HepG2 (cell line): ENCODE measurements around the gene MRPL38. TPM values are rescaled to one million over a fixed set of nuclear protein-coding genes. Genes with fewer than 3 reads are reported as not detected.

ENCODE experiments used
- ATAC-seq: fragments of 200-7000 bp; cut with Tn5 transposase; 3 replicates; pipeline ENCODE4 v1.9.1; 2020; ENCODE audit warnings: mild to moderate bottlenecking, moderate library complexity
- BruUV-seq: library from RNA; stranded (reverse); fragments of 400-500 nt; replicated peaks from 2 replicates; lab custom pipeline; 2021; lab: Mats Ljungman, UMichigan
- CTCF ChIA-PET: fragments of 300-600 bp; formaldehyde crosslinking; extraction: SDS; loops from one replicate; lab custom pipeline; 2021; ENCODE audit warnings: low total read pairs, inconsistent platforms, low intra/inter-chr PET ratio; lab: Yijun Ruan, JAX
- POLR2A ChIA-PET: fragments of 350-600 bp; sonication (Branson Sonifier 250); formaldehyde crosslinking; loops from one replicate; lab custom pipeline; 2020; ENCODE audit warnings: antibody characterized with exemption, inconsistent platforms; lab: Yijun Ruan, JAX
- DNase-seq: peaks from one replicate; pipeline ENCODE4 v3.0.0-alpha.2; 2015; ENCODE audit warnings: low spot score
- FAIRE-seq: peaks from 3 replicates; lab custom pipeline; 2011; peaks lifted over from hg19 to GRCh38; lab: Jason Lieb, UNC
- H2AFZ ChIP-seq: one replicate; pipeline ENCODE4 v1.6.1; 2011; ENCODE audit warnings: low read length, inconsistent platforms
- H3K27ac ChIP-seq: fragments of 300-600 bp; 3 replicates; pipeline ENCODE4 v1.8.0; 2011; ENCODE audit warnings: mixed run types, mild to moderate bottlenecking, mixed read lengths, low read length, inconsistent platforms; ENCODE audit not compliant: insufficient read depth; ENCODE audit errors: extremely low read length
- H3K27me3 ChIP-seq, 2 experiments: fragments of 200-600 bp in 1 of 2; 2 replicates in 1 of 2; 3 replicates in 1 of 2; pipeline versions ENCODE4 v1.6.0 to v1.8.0; 2011; ENCODE audit warnings: low read length in 2 of 2, mild to moderate bottlenecking in 2 of 2, moderate library complexity in 2 of 2, inconsistent platforms in 1 of 2; ENCODE audit not compliant: insufficient read depth in 2 of 2, control insufficient read depth in 1 of 2
- H3K36me3 ChIP-seq, 2 experiments: fragments of 200-600 bp in 1 of 2; replicated peaks in 1 of 2; 2 replicates in 1 of 2; 3 replicates in 1 of 2; pipeline versions ENCODE4 v1.5.1 to v1.8.0; 2011; ENCODE audit warnings: low read length in 2 of 2, inconsistent platforms in 1 of 2; ENCODE audit not compliant: insufficient read depth in 2 of 2, control insufficient read depth in 1 of 2
- H3K4me1 ChIP-seq: 2 replicates; pipeline ENCODE4 v1.5.1; 2012; ENCODE audit warnings: low read length, inconsistent platforms; ENCODE audit not compliant: insufficient read depth
- H3K4me2 ChIP-seq: 2 replicates; pipeline ENCODE4 v1.6.0; 2011; ENCODE audit warnings: low read depth, low read length, inconsistent platforms
- H3K4me3 ChIP-seq, 3 experiments: fragments of 200-600 bp in 1 of 3; sonication (generic), shearing (Covaris generic) in 1 of 3; replicated peaks in 1 of 3; 2 replicates each; pipeline ENCODE4 v1.5.1; 2011 to 2016; ENCODE audit warnings: low read length in 3 of 3, inconsistent platforms in 2 of 3, low read depth in 2 of 3, mild to moderate bottlenecking in 2 of 3, control low read depth in 1 of 3, mixed read lengths in 1 of 3; ENCODE audit not compliant: insufficient read depth in 1 of 3
- H3K79me2 ChIP-seq: one replicate; pipeline ENCODE4 v1.6.1; 2011; ENCODE audit warnings: low read length, inconsistent platforms; ENCODE audit not compliant: insufficient read depth
- H3K9ac ChIP-seq: 2 replicates; pipeline ENCODE4 v1.6.0; 2011; ENCODE audit warnings: mild to moderate bottlenecking, low read depth, low read length, inconsistent platforms; ENCODE audit not compliant: insufficient read depth
- H3K9me3 ChIP-seq: 2 replicates; pipeline ENCODE4 v1.5.1; 2012; ENCODE audit warnings: mild to moderate bottlenecking, low read length
- H4K20me1 ChIP-seq: 2 replicates; pipeline ENCODE4 v1.6.0; 2011; ENCODE audit warnings: inconsistent platforms, mild to moderate bottlenecking, low read length, moderate library complexity; ENCODE audit not compliant: insufficient read depth
- CBX2 ChIP-seq, 2 experiments: fragments of 200-600 bp in 1 of 2; sonication (generic); formaldehyde crosslinking in 1 of 2; IDR thresholded peaks; 2 replicates each; pipeline versions ENCODE4 v1.7.0 to v1.8.1; 2018 to 2022; ENCODE audit warnings: low read depth in 2 of 2, low read length in 1 of 2, mild to moderate bottlenecking in 1 of 2, missing genetic modification reagents in 1 of 2
- CBX5 ChIP-seq: sonication (generic); formaldehyde crosslinking; IDR thresholded peaks from 2 replicates; pipeline ENCODE4 v1.4.0; 2020; ENCODE audit warnings: missing genetic modification reagents, borderline replicate concordance
- CENPBD1 ChIP-seq: sonication (generic); formaldehyde crosslinking; IDR thresholded peaks from 2 replicates; pipeline ENCODE4 v1.8.0; 2022; ENCODE audit warnings: missing genetic modification reagents, low read depth, mild to moderate bottlenecking, borderline replicate concordance
- CENPX ChIP-seq: sonication (generic); formaldehyde crosslinking; IDR thresholded peaks from 2 replicates; pipeline ENCODE4 v1.9.0; 2021; ENCODE audit warnings: mild to moderate bottlenecking, missing genetic modification reagents, moderate library complexity
- GPN1 ChIP-seq: sonication (generic); formaldehyde crosslinking; IDR thresholded peaks from 2 replicates; pipeline ENCODE4 v1.5.1; 2020; ENCODE audit warnings: missing genetic modification reagents, borderline replicate concordance
- KAT8 ChIP-seq: IDR thresholded peaks from 2 replicates; pipeline ENCODE4 v1.6.1; 2016; ENCODE audit warnings: missing genetic modification reagents, missing compliant biosample characterization
- MAX ChIP-seq: IDR thresholded peaks from 2 replicates; pipeline ENCODE4 v1.6.1; 2012; ENCODE audit warnings: inconsistent platforms
- MBD4 ChIP-seq: IDR thresholded peaks from 2 replicates; pipeline ENCODE4 v1.6.1; 2012; ENCODE audit warnings: low read length, inconsistent platforms, borderline replicate concordance
- MEF2D ChIP-seq: sonication (generic); formaldehyde crosslinking; IDR thresholded peaks from 2 replicates; pipeline ENCODE4 v1.5.1; 2020; ENCODE audit warnings: mild to moderate bottlenecking, missing genetic modification reagents
- MTA1 ChIP-seq: sonication (generic); formaldehyde crosslinking; IDR thresholded peaks from 2 replicates; pipeline ENCODE4 v1.4.0; 2020; ENCODE audit warnings: missing genetic modification reagents, mild to moderate bottlenecking, borderline replicate concordance
- SIX1 ChIP-seq: sonication (generic); formaldehyde crosslinking; IDR thresholded peaks from 2 replicates; pipeline ENCODE4 v1.4.0; 2020; ENCODE audit warnings: missing genetic modification reagents, borderline replicate concordance
- ZNF253 ChIP-seq: sonication (generic); formaldehyde crosslinking; IDR thresholded peaks from 2 replicates; pipeline ENCODE4 v1.8.0; 2022; ENCODE audit warnings: mild to moderate bottlenecking, missing genetic modification reagents, borderline replicate concordance
- ZNF431 ChIP-seq: sonication (generic); formaldehyde crosslinking; IDR thresholded peaks from 2 replicates; pipeline ENCODE4 v1.9.0; 2022; ENCODE audit warnings: missing genetic modification reagents, low read depth, mild to moderate bottlenecking, borderline replicate concordance
- ZNF510 ChIP-seq: sonication (generic); formaldehyde crosslinking; IDR thresholded peaks from 2 replicates; pipeline ENCODE4 v1.4.0; 2020; ENCODE audit warnings: low read depth, mild to moderate bottlenecking, missing genetic modification reagents
- ZNF556 ChIP-seq: sonication (generic); formaldehyde crosslinking; IDR thresholded peaks from 2 replicates; pipeline ENCODE4 v1.4.0; 2020; ENCODE audit warnings: mild to moderate bottlenecking, missing genetic modification reagents, borderline replicate concordance
- ZNF616 ChIP-seq: sonication (generic); formaldehyde crosslinking; IDR thresholded peaks from 2 replicates; pipeline ENCODE4 v1.5.0; 2020; ENCODE audit warnings: low read depth, mild to moderate bottlenecking, missing genetic modification reagents
- ZNF772 ChIP-seq: sonication (generic); formaldehyde crosslinking; IDR thresholded peaks from 2 replicates; pipeline ENCODE4 v1.5.0; 2020; ENCODE audit warnings: mild to moderate bottlenecking, missing genetic modification reagents
- ZNF788 ChIP-seq: sonication (generic); formaldehyde crosslinking; IDR thresholded peaks from 2 replicates; pipeline ENCODE4 v1.5.0; 2020; ENCODE audit warnings: mild to moderate bottlenecking, missing genetic modification reagents, borderline replicate concordance
- ZNF841 ChIP-seq: sonication (generic); formaldehyde crosslinking; IDR thresholded peaks from 2 replicates; pipeline ENCODE4 v1.8.1; 2023; ENCODE audit warnings: missing genetic modification reagents, borderline replicate concordance
- ZNF891 ChIP-seq: sonication (generic); formaldehyde crosslinking; IDR thresholded peaks from 2 replicates; pipeline ENCODE4 v1.5.0; 2020; ENCODE audit warnings: mild to moderate bottlenecking, missing genetic modification reagents
- WGBS: methylation state at CpG from one replicate; pipeline ENCODE4 v1.1.6; 2017; ENCODE audit warnings: low lambda C conversion rate; 5-methylcytosine and 5-hydroxymethylcytosine counted together
- in situ Hi-C: cut with HindIII; loops from 2 replicates; pipeline ENCODE4 v1.10.0; 2017; ENCODE audit warnings: low pct_unique_long_range_greater_than_20kb; ENCODE audit not compliant: extremely low pct_ligation_motif_present
- intact Hi-C: fragments of 100-400 bp; cut with micrococcal nuclease; formaldehyde crosslinking; loops from one replicate; pipeline ENCODE4 v1.10.0; 2022; ENCODE audit not compliant: unreplicated experiment
- polyA plus RNA-seq, 8 experiments: library from polyadenylated mRNA; depleted of rRNA in 3 of 8; stranded (reverse) in 7 of 8; unstranded in 1 of 8; fragments of >200 nt; fragmentation: Illumina TruSeq in 4 of 8; extraction: Trizol in 4 of 8; gene quantifications; 2 replicates each; pipeline versions ENCODE4 v1.2.1 to v1.2.3, GENCODE V29; 2011 to 2016; ENCODE audit warnings: low read depth in 4 of 8, missing spikeins in 1 of 8, mixed read lengths in 1 of 8; ENCODE audit not compliant: insufficient read depth in 1 of 8
- total RNA-seq, 5 experiments: library from RNA; depleted of rRNA; stranded (reverse); fragments of >200 nt; fragmentation: Illumina TruSeq; extraction: Trizol; gene quantifications; 2 replicates each; pipeline ENCODE4 v1.2.3, GENCODE V29; 2016; ENCODE audit warnings: low read depth in 1 of 5
- TF ChIP-seq, protein P1 (sequence below): sonication (generic); formaldehyde crosslinking; conservative IDR thresholded peaks from 2 replicates; pipeline ENCODE4 v1.4.0; 2020; ENCODE audit warnings: missing genetic modification reagents

MRPL38 gene
- total and polyA plus RNA-seq, 2 of the 13 experiments (the other 11 are each of a cell fraction or from before 2014, with no cell fraction given): 83.7 to 125 TPM

GRCh38 chr17:75906143-75906884 lies 1.6 kb upstream of the MRPL38 start:
- ATAC-seq (no peak), FAIRE-seq (no peak), DNase-seq (no peak)
- peak overlapping the region; percentile 96 for H3K4me2 ChIP-seq
- no peak overlapping the region for H3K27ac ChIP-seq
- WGBS: 35% methylated on average over 10 of the region's 10 CpGs
- no peaks in the 10 kb centered on the region for H3K9me3 ChIP-seq
- no peaks in the 10 kb centered on the region; a peak in 1 of 5 replicates for H3K27me3 ChIP-seq
- CTCF ChIA-PET: interaction anchor here (1.9 to 2.8 kb wide), 2 partner anchors 21 to 98 kb away, joined by 15 to 55 read pairs; no protein-coding TSS in a partner anchor
- H3K4me1 ChIP-seq: peaks cover 44% of the 10 kb centered on the region
- peaks cover 9 to 17% of the 10 kb centered on the region in 2 experiments for H3K36me3 ChIP-seq
- H4K20me1 ChIP-seq: no peaks in the 10 kb centered on the region
- BruUV-seq: no TSS peak
- H3K9ac ChIP-seq: peak overlapping the region; percentile 89
- POLR2A ChIA-PET: interaction anchor here (0.7 to 7.7 kb wide), 16 partner anchors 8 to 166 kb away, joined by 3 to 95 read pairs (median 11); partner anchors contain the start of genes ACOX1, CDK3, SRP68 and TEN1
- peak overlapping the region; percentile 78 for H2AFZ ChIP-seq
- peaks cover 19% of the 10 kb centered on the region for H3K79me2 ChIP-seq
- intact Hi-C loops: no loop called here
- peak overlapping the region; percentile 7 to 95 (median 11); a peak in 3 of 6 replicates for H3K4me3 ChIP-seq
- in situ Hi-C loops: loop anchor here (5.0 kb wide), 1 partner anchor 101 kb away; no protein-coding TSS in a partner anchor
- no peak for TF ChIP-seq ZNF788 (CRISPR knock-in tag)
- no peak for TF ChIP-seq MBD4
- TF ChIP-seq SIX1 (CRISPR knock-in tag): no peak
- TF ChIP-seq ZNF253: 0 out of 2 replicates have a peak, but pooled peaks have one; percentile 17
- no peak for TF ChIP-seq CENPBD1 (CRISPR knock-in tag)
- TF ChIP-seq ZNF510: 0 out of 2 replicates have a peak, but pooled peaks have one; percentile 18
- TF ChIP-seq, protein P1, sequence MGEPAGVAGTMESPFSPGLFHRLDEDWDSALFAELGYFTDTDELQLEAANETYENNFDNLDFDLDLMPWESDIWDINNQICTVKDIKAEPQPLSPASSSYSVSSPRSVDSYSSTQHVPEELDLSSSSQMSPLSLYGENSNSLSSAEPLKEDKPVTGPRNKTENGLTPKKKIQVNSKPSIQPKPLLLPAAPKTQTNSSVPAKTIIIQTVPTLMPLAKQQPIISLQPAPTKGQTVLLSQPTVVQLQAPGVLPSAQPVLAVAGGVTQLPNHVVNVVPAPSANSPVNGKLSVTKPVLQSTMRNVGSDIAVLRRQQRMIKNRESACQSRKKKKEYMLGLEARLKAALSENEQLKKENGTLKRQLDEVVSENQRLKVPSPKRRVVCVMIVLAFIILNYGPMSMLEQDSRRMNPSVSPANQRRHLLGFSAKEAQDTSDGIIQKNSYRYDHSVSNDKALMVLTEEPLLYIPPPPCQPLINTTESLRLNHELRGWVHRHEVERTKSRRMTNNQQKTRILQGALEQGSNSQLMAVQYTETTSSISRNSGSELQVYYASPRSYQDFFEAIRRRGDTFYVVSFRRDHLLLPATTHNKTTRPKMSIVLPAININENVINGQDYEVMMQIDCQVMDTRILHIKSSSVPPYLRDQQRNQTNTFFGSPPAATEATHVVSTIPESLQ: no peak
- TF ChIP-seq MEF2D: no peak
- no peak for TF ChIP-seq GPN1
- TF ChIP-seq ZNF431 (CRISPR knock-in tag): no peak
- 0 out of 2 replicates have a peak, but pooled peaks have one; percentile 59 for TF ChIP-seq ZNF556 (CRISPR knock-in tag)
- no peak for TF ChIP-seq ZNF891 (CRISPR knock-in tag)
- peak; percentile 33; the same call in 1 of the 2 replicates for TF ChIP-seq MTA1 (CRISPR knock-in tag)
- TF ChIP-seq ZNF772 (CRISPR knock-in tag): no peak
- no peak for TF ChIP-seq ZNF616 (CRISPR knock-in tag)
- no peak for TF ChIP-seq ZNF841 (CRISPR knock-in tag)
- 0 out of 2 replicates have a peak, but pooled peaks have one; percentile 11 for TF ChIP-seq MAX
- TF ChIP-seq CENPX: no peak
- no peak for TF ChIP-seq CBX2 (IDR thresholded peaks at IDR 0.05; ENCODE audit: low read depth, low read length)
- TF ChIP-seq CBX2 (CRISPR knock-in tag; IDR thresholded peaks at IDR 0.05; ENCODE audit: low read depth): no peak
- TF ChIP-seq KAT8 (CRISPR knock-in tag): no peak
- 0 out of 2 replicates have a peak, but pooled peaks have one; percentile 23 for TF ChIP-seq CBX5
